Stromal cell of bone marrow (primary cell): ENCODE results near the gene TMEM69.
A peak's percentile ranks its signal among the peaks of the same experiment; 100 is the strongest.
"Not testable (repeated sequence)": the region's sequence is repeated elsewhere in the genome, so short reads cannot be mapped to it uniquely, and the experiment has no call there.

Source experiments
- DNase-seq: peaks from one replicate; pipeline ENCODE4 v3.0.0-alpha.2; 2012; ENCODE audit warnings: low read depth

TMEM69 gene, protein sequence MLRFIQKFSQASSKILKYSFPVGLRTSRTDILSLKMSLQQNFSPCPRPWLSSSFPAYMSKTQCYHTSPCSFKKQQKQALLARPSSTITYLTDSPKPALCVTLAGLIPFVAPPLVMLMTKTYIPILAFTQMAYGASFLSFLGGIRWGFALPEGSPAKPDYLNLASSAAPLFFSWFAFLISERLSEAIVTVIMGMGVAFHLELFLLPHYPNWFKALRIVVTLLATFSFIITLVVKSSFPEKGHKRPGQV

DNA sequence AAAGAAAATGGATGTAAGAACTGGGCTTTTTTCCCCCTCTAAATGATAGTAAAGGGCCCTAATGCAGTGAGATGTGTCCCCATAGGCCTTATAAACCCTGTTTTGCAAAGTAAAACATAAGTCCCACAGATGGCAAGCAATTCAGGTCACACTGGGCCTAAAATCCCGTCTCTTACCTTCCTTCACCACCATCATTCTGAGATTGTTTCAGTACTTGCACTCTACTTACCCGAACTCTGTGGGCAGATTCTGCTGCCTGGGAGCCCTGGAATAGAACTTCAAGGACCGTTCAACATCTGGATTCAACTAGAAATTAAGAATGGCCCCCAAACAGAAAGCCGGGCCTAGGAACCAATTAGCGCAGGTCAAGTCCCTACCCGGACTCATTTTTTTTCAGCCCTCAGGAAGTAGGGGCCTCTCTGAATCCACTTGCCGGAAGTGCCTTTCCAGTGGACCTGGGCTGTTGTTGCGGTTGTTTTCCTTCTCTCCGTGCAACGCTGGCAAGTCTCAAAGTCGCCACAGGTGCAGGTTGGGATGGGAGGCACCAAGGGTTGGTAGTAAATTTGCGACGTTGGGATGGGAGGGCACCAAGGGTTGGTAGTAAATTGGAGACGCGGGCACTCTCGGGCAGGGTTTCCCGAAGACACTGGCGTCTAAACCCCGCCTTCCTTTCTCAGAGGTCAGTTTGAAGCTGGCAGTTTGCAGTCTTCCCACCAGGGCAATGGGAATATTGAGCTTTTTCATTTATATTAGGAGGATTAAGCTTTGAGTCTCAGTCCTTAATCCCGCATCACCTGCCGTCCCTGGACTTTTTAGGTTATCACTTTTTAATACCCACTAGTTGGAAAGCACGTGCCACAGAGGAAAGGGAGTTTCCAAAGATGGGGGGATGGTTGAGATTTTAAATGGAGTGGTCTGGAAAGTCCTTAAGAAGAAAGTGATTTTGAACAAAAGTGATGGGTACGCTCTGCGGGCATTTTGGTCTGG, at the start of gene TMEM69:
Gene TMEM69 (plus strand): TSS at position 428 of the 987 bp plus-strand sequence. CDS start 2,888 bp downstream, outside the sequence.
- peak; percentile 87 for DNase-seq

DNA sequence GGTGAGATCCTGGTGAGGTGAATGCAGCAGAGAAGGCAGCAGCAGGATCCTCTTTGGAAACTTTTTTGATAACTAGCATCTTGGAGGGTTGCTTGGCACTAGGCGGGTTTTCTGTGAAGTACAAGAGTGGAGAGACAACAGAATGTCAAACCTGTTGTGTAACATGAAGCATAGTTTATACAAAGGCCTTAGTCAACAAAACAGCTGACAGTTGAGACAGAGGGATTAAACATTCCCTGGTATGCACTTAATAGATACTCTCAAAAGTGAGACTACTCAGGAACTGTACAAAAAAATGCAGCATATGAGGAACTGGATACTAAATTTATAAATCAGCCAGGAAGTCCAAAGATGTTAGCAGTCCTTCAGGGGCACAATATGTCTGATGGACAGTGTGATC, 47.7 kb upstream of the TMEM69 start:
- DNase-seq: no peak

- no peak for DNase-seq
These were observed 44.7 kb upstream of the TMEM69 start for GRCh38 chr1:45643321-45643720.

GRCh38 chr1:45643978-45644377, 44.0 kb upstream of the TMEM69 start:
- DNase-seq: no peak

DNA sequence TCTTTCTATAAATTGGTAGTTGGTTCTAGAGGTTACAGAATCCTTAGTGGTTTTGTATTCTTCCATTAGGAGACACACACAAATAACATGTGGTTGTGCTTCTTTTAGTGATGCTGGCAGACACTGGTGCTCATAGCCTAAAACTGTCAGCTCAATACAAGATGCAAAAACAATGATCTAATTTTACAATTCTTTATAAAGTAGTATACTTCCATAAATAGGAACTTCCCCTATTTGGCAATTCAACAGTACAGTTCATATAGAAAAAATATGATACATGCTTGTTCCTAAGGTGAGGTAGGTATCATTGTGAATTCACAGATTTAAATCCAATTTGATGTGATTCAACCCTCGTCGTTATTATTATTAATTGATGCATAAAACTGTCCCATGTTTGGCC, 43.3 kb upstream of the TMEM69 start:
- no peak for DNase-seq

GRCh38 chr1:45647248-45648021, 40.5 kb upstream of the TMEM69 start:
- no peak for DNase-seq

GRCh38 chr1:45654540-45655280, 33.3 kb upstream of the TMEM69 start:
- peak; percentile 27 for DNase-seq

DNA sequence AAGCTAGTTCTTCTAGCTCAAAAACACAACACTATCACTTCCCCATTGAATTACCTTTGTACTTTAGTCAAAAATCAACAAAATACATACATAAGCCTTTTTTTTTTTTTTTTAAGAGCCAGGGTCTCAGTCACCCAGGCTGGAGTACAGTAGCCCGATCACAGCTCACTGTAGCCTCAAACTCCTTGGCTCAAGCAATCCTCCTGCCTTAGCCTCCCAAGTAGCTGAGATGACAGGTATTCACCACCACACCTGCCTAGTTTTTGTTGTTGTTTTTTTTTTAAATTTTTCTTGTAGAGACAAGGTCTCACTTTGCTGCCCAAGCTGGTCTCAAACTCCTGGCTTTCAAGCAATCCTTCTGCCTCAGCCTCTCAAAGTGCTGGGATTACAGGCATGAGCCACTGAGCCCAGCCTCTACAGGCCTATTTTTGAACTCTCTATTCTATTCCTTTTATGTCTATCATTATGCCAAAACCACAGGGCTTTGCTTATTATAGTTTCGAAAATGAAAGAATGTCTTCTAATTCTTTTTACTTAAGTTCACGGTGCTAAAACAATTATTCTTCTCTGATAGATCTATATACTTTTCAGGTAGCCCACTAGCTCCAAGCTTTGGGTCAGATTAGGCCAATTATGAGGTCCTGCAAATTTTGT, 31.3 kb upstream of the TMEM69 start:
- DNase-seq: no peak

DNA sequence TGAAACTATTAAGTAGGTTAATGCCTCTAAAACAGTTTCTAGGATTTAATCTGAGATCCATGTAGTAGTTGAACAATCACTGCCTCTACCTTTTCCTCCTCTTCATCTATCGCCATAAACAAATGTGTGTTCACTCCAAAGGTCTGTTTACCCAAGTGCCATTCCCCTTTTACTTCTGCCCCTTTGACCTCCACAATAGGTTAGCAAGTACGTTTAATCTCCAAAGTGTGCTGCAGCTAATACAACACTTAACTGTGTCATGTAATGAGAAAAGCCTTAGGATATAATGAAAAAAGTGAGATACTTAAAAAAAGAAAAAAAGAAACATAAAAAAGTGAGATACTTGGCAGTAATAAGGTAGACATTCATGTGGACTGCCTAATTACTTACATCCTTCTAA, 29.8 kb upstream of the TMEM69 start:
- no peak for DNase-seq

- DNase-seq: no peak
These were observed 28.8 kb upstream of the TMEM69 start for GRCh38 chr1:45659222-45659621.

DNA sequence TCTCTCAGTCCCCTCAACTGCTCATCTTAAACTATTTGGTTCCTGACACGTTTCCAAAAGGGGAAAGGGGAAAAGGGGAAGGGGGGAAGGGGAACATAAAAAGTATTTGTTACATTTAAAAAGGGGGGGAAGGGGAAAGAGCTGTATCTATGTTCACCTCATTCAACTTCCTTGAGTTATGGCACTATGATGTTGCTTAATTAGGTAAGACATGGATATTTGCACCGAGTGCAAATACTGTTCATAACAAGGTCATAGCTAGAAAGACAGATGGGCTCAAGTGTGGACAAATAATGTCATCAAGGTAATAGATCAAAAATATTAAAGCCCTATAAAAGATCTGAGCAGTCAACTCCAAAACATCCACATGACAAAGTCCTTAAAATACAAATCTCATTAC, 27.6 kb upstream of the TMEM69 start:
- DNase-seq: no peak

- no peak for DNase-seq
These were observed 21.1 kb upstream of the TMEM69 start for GRCh38 chr1:45666836-45667235.

DNA sequence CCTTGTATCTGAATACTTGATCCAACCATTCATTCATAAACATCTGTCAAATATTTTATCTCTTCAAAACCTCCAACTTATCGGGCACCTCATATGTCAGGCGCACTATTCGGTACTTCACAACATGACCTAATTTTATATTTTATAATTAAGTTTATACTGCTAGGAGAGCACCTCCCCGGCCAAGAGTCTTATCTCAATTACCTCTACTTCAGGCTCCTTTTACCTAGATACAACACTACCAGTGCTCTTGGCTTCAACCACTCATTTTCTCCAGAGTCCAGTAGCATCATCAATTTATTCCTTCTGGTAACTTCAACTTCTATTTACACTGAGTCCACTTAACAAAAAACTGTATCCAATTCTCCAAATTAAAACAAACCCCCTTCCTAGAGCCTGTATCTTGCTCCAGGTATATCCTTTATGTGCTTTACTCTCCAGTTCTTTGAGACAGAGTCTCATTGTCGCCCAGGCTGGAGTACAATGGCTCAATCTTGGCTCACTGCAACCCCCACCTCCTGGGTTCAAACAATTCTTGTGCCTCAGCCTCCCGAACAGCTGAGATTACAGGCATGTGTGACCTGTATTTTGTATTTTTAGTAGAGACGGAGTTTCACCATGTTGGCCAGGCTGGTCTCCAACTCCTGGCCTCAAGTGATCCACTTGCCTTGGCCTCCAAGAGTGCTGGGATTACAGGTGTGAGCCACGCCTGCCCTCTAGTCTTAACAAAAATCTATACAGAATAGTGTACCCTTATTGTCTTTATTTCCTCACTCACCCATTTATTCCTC, 20.5 kb upstream of the TMEM69 start:
- no peak for DNase-seq

GRCh38 chr1:45668526-45668925, 19.5 kb upstream of the TMEM69 start:
- DNase-seq: no peak

- no peak for DNase-seq
These were observed 18.6 kb upstream of the TMEM69 start for GRCh38 chr1:45669379-45669778.

- DNase-seq: no peak
These were observed 17.9 kb upstream of the TMEM69 start for GRCh38 chr1:45669859-45670655.

GRCh38 chr1:45673956-45674355, 14.0 kb upstream of the TMEM69 start:
- no peak for DNase-seq

DNA sequence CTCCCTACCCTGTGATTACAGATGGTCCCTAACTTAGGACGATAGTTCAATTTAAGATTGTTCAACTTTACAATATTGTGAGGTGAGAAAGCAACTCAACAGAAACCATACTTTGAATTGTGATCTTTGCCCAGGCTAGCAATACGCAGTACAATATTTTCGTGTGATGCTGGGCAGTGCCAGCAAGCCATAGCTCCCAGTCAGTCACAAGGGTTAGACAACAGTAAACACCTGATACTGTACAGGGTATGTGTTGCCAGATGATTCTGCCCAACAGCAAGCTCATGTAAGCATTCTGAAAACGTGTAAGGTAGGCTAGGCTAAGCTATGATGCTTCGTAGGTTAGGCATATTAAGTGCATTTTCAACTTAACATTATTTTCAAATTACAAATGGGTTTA, 13.5 kb upstream of the TMEM69 start:
- no peak for DNase-seq

DNA sequence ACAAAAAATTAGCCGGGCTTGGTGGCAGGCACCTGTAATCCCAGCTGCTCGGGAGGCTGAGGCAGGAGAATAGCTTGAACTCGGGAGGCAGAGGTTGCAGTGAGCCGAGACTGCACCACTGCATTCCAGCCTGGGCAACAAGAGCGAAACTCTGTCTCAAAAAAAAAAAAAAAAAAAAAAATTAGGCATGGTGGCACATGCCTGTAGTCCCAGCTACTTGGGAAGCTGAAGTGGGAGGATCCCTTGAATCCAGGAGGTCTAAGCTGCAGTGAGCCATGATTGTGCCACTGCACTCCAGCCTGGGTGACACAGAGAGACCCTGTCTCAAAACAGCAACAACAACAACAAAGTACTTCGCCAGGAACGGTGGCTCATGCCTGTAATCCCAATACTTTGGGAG, 11.4 kb upstream of the TMEM69 start:
- not testable (repeated sequence) for DNase-seq
